Esophagus muscularis mucosa (tissue), 4 donors: ENCODE measurements around the gene ABCF2. TPM values are rescaled to one million over a fixed set of nuclear protein-coding genes. Genes with fewer than 3 reads are reported as not detected.
A peak's percentile ranks its signal among the peaks of the same experiment; 100 is the strongest.

Experiments used
- DNase-seq: peaks from one replicate; pipeline ENCODE4 v3.0.0-alpha.2; 2017; ENCODE audit errors: extremely low spot score
- H3K27ac ChIP-seq, 4 donors: fragments of 200-600 bp; sonication (generic); replicated peaks in 1 of 4; 1 replicate in 3 of 4; 2 replicates in 1 of 4; pipeline ENCODE4 v1.5.1; 2016 to 2019; ENCODE audit warnings: mild to moderate bottlenecking in 1 of 4
- H3K27me3 ChIP-seq, 4 donors: fragments of 200-600 bp; sonication (generic); one replicate each; pipeline versions ENCODE4 v1.5.1 to v1.6.0; 2016 to 2019
- H3K36me3 ChIP-seq, 4 donors: fragments of 200-600 bp; sonication (generic); one replicate each; pipeline ENCODE4 v1.5.1; 2016 to 2019
- H3K4me1 ChIP-seq, 4 donors: fragments of 200-600 bp; sonication (generic); one replicate each; pipeline ENCODE4 v1.5.1; 2016 to 2019
- H3K4me3 ChIP-seq, 4 donors: fragments of 200-600 bp; sonication (generic); 1 replicate in 2 of 4; 2 replicates in 2 of 4; pipeline ENCODE4 v1.5.1; 2016 to 2019; ENCODE audit warnings: mild to moderate bottlenecking in 4 of 4, moderate library complexity in 1 of 4
- H3K9me3 ChIP-seq, 4 donors: fragments of 200-600 bp; sonication (generic); 1 replicate in 3 of 4; 2 replicates in 1 of 4; pipeline ENCODE4 v1.5.1; 2016 to 2019
- CTCF ChIP-seq, 3 experiments: fragments of 200-600 bp in 2 of 3; fragments of 450-650 bp in 1 of 3; sonication (generic) in 2 of 3; IDR thresholded peaks; one replicate each; pipeline ENCODE4 v1.5.1; 2017 to 2019; ENCODE audit warnings: antibody characterized with exemption in 3 of 3, mild to moderate bottlenecking in 2 of 3, moderate library complexity in 1 of 3
- EP300 ChIP-seq: sonication (generic); formaldehyde crosslinking; IDR thresholded peaks from one replicate; pipeline ENCODE4 v1.6.1; 2017; ENCODE audit warnings: antibody characterized with exemption
- POLR2A ChIP-seq: fragments of 450-650 bp; IDR thresholded peaks from one replicate; pipeline ENCODE4 v1.6.1; 2017; ENCODE audit warnings: antibody characterized with exemption, moderate library complexity, mild to moderate bottlenecking, low read depth
- POLR2AphosphoS5 ChIP-seq, 2 donors: sonication (generic); formaldehyde crosslinking; IDR thresholded peaks; one replicate each; pipeline ENCODE4 v1.6.1; 2017; ENCODE audit warnings: antibody characterized with exemption in 2 of 2
- WGBS: methylation state at CpG from one replicate; pipeline ENCODE4 v1.1.5; 2018; 5-methylcytosine and 5-hydroxymethylcytosine counted together
- intact Hi-C: fragments of 100-400 bp; cut with DNase I; formaldehyde crosslinking; loops from one replicate; pipeline ENCODE4 v1.15.1; 2023
- total RNA-seq, 4 donors: library from RNA; depleted of rRNA; stranded (reverse); fragments of >200 nt; gene quantifications; one replicate each; pipeline versions ENCODE4 v1.1.0 to v1.2.1, GENCODE V29; 2016

Gene ABCF2
- total RNA-seq, 4 donors from 2014 or later = 33.8 to 53.2 (median 39.0) TPM

DNA sequence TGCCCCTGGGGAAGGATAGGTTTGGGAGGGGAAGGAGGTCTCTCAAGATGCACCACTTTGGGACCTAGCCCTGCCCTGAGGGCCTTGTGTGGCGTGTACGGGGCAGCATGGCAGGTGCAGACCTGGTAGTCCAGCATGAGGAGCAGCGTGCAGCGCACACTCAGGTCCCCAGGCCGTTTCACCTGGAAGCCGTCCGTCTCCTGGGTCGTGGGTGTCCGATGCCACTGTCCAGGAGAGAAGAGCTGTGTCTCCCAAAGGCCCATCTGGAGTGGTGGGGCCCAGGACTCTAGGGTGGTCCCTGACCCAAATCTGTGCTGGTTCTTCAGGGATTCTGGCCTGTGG lies 14.7 kb upstream of the ABCF2 start:
- no peaks in the 10 kb centered on the region for H3K9me3 ChIP-seq
- WGBS = 88% methylated on average over 8 of the region's 9 CpGs
- peaks cover 39 to 44% (median 40%) of the 10 kb centered on the region in 4 donors for H3K4me1 ChIP-seq
- intact Hi-C loops = loop anchor here (10.0 kb wide), 1 partner anchor 117 kb away; no protein-coding TSS in a partner anchor
- TF ChIP-seq POLR2A = no peak
- TF ChIP-seq EP300 = no peak
- no peak for TF ChIP-seq CTCF (IDR thresholded peaks at IDR 0.05)
- TF ChIP-seq POLR2AphosphoS5 (IDR thresholded peaks at IDR 0.05) = no peak
- no peak overlapping the region for H3K27ac ChIP-seq
- H3K27me3 ChIP-seq = peaks cover 0 to 12% (median 0%) of the 10 kb centered on the region in 4 donors
- no peak for DNase-seq
- H3K36me3 ChIP-seq = peaks cover 17 to 61% (median 55%) of the 10 kb centered on the region in 4 donors
- no peak overlapping the region for H3K4me3 ChIP-seq

- DNase-seq = no peak
- Histone ChIP-seq H3K27ac (no peak overlapping the region), H3K36me3 (peaks cover 17 to 66% (median 61%) of the 10 kb centered on the region in 4 donors), H3K4me3 (no peak overlapping the region), H3K9me3 (no peaks in the 10 kb centered on the region), H3K27me3 (peaks cover 0 to 12% (median 0%) of the 10 kb centered on the region in 4 donors), H3K4me1 (peaks cover 33 to 39% (median 34%) of the 10 kb centered on the region in 4 donors)
- TF ChIP-seq POLR2A = no peak
- no peak for TF ChIP-seq EP300
- TF ChIP-seq POLR2AphosphoS5 (IDR thresholded peaks at IDR 0.05) = no peak
- intact Hi-C loops = loop anchor here (10.0 kb wide), 1 partner anchor 116 kb away; no protein-coding TSS in a partner anchor
- 91% methylated on average over 6 of the region's 7 CpGs for WGBS
Measured at GRCh38 chr7:151240942-151241754, 14.1 kb upstream of the ABCF2 start.

DNA sequence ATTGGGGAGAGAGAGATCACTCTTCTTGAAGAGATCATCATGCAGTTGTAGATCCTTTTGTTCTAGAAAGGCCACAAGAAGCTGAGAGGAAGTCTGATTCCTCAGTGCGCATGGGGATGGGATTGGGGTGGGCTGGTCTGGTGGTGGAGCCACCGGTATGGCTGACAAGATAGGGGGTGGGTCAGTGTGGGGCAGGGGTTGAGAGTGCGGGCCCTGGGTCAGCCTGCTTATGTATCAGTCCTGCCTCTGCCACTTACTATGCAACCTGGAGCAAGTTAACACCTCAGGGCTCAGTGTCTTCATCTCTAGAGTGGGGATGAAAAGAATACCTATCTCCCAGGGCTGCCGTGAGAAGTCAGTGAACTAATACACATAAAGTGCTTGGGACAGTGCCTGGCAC lies 13.5 kb upstream of the ABCF2 start:
- no peaks in the 10 kb centered on the region for H3K9me3 ChIP-seq
- H3K27ac ChIP-seq = no peak overlapping the region
- TF ChIP-seq POLR2AphosphoS5 (IDR thresholded peaks at IDR 0.05) = no peak
- no peak for TF ChIP-seq EP300
- no peak for TF ChIP-seq CTCF (IDR thresholded peaks at IDR 0.05)
- TF ChIP-seq POLR2A = no peak
- H3K36me3 ChIP-seq = peaks cover 17 to 72% (median 67%) of the 10 kb centered on the region in 4 donors
- intact Hi-C loops = loop anchor here (10.0 kb wide), 1 partner anchor 116 kb away; no protein-coding TSS in a partner anchor
- H3K27me3 ChIP-seq = peaks cover 0 to 10% (median 0%) of the 10 kb centered on the region in 4 donors
- 82% methylated on average over 4 of the region's 4 CpGs for WGBS
- H3K4me3 ChIP-seq = no peak overlapping the region
- peaks cover 27 to 39% (median 28%) of the 10 kb centered on the region in 4 donors for H3K4me1 ChIP-seq
- DNase-seq = no peak

- Histone ChIP-seq H3K27me3 (peaks cover 0 to 4% (median 0%) of the 10 kb centered on the region in 4 donors), H3K36me3 (peaks cover 17 to 78% (median 73%) of the 10 kb centered on the region in 4 donors), H3K27ac (peak overlapping the region in 1 of 4 donors; percentile 15), H3K4me1 (peaks cover 21 to 39% (median 23%) of the 10 kb centered on the region in 4 donors), H3K4me3 (no peak overlapping the region), H3K9me3 (no peaks in the 10 kb centered on the region)
- TF ChIP-seq EP300 = no peak
- WGBS = 64% methylated on average over 11 of the region's 11 CpGs
- no peak for DNase-seq
- intact Hi-C loops = loop anchor here (10.0 kb wide), 1 partner anchor 115 kb away; no protein-coding TSS in a partner anchor
Measured at GRCh38 chr7:151239837-151240459, 12.9 kb upstream of the ABCF2 start.

- no peak for TF ChIP-seq POLR2A
- TF ChIP-seq EP300 = no peak
- TF ChIP-seq POLR2AphosphoS5 (IDR thresholded peaks at IDR 0.05) = no peak
- TF ChIP-seq CTCF (IDR thresholded peaks at IDR 0.05) = no peak
- Histone ChIP-seq H3K27ac (no peak overlapping the region), H3K4me1 (peaks cover 15 to 35% (median 19%) of the 10 kb centered on the region in 4 donors), H3K4me3 (no peak overlapping the region), H3K27me3 (no peaks in the 10 kb centered on the region), H3K9me3 (no peaks in the 10 kb centered on the region), H3K36me3 (peaks cover 17 to 83% (median 78%) of the 10 kb centered on the region in 4 donors)
- WGBS = 84% methylated on average over 25 of the region's 25 CpGs
- intact Hi-C loops = no loop called here
- no peak for DNase-seq
Measured at GRCh38 chr7:151238924-151239836, 12.2 kb upstream of the ABCF2 start.
